B cell (primary cell): Measurements from ENCODE around the gene PTPRN. TPM values are rescaled to one million over a fixed set of nuclear protein-coding genes. Genes with fewer than 3 reads are reported as not detected.

Experiments used
- ATAC-seq: fragments of 200-7000 bp; cut with Tn5 transposase; one replicate; pipeline ENCODE4 v1.10.0; 2021; ENCODE audit warnings: low read depth, mild to moderate bottlenecking, moderate number of reproducible peaks, moderate library complexity
- CTCF ChIA-PET: fragments of 350-600 bp; sonication (Branson Sonifier 250); formaldehyde crosslinking; loops from one replicate; lab custom pipeline; 2021; ENCODE audit warnings: antibody characterized with exemption, inconsistent platforms; lab: Charles Lee
- POLR2A ChIA-PET: fragments of 350-600 bp; sonication (Branson Sonifier 250); formaldehyde crosslinking; loops from one replicate; lab custom pipeline; 2021; ENCODE audit warnings: antibody characterized with exemption; lab: Charles Lee
- DNase-seq: peaks from one replicate; pipeline ENCODE4 v3.0.0; 2013
- H2AFZ ChIP-seq: 2 replicates; pipeline ENCODE4 v1.6.1; 2012; ENCODE audit warnings: mild to moderate bottlenecking, low read depth, low read length; ENCODE audit not compliant: insufficient read depth, poor library complexity, severe bottlenecking
- H3K27ac ChIP-seq, 2 donors: 1 replicate in 1 of 2; 2 replicates in 1 of 2; pipeline ENCODE4 v1.5.1; 2012 to 2013; ENCODE audit warnings: low read length in 2 of 2, mild to moderate bottlenecking in 2 of 2, moderate library complexity in 1 of 2
- H3K27me3 ChIP-seq, 4 experiments: fragments of 200-600 bp in 1 of 4; sonication (generic) in 1 of 4; replicated peaks in 1 of 4; 1 replicate in 2 of 4; 2 replicates in 2 of 4; pipeline versions ENCODE4 v1.6.1 to v1.7.0; 2013 to 2016; ENCODE audit warnings: low read length in 3 of 4, mild to moderate bottlenecking in 2 of 4, mixed read lengths in 1 of 4, moderate library complexity in 1 of 4; ENCODE audit not compliant: insufficient read depth in 4 of 4, control insufficient read depth in 3 of 4; ENCODE audit errors: control extremely low read depth in 1 of 4
- H3K36me3 ChIP-seq, 2 experiments: replicated peaks in 1 of 2; 1 replicate in 1 of 2; 2 replicates in 1 of 2; pipeline versions ENCODE4 v1.6.1 to v1.7.1; 2013; ENCODE audit warnings: low read length in 1 of 2; ENCODE audit not compliant: insufficient read depth in 2 of 2, control insufficient read depth in 1 of 2; ENCODE audit errors: control extremely low read depth in 1 of 2, extremely low read depth in 1 of 2
- H3K4me1 ChIP-seq, 2 donors: fragments of 200-600 bp in 1 of 2; sonication (generic) in 1 of 2; 1 replicate in 1 of 2; 2 replicates in 1 of 2; pipeline versions ENCODE4 v1.5.1 to v1.6.1; 2013 to 2017; ENCODE audit warnings: low read length in 2 of 2; ENCODE audit not compliant: control insufficient read depth in 2 of 2, insufficient read depth in 2 of 2
- H3K4me2 ChIP-seq: replicated peaks from 2 replicates; pipeline ENCODE3; 2012; ENCODE audit warnings: mild to moderate bottlenecking, low read depth, low read length; ENCODE audit not compliant: poor library complexity, severe bottlenecking
- H3K4me3 ChIP-seq, 5 experiments: fragments of 200-600 bp in 1 of 5; sonication (generic) in 1 of 5; 1 replicate in 3 of 5; 2 replicates in 2 of 5; pipeline versions ENCODE4 v1.5.1 to v1.7.0; 2011 to 2016; ENCODE audit warnings: low read length in 4 of 5, mild to moderate bottlenecking in 4 of 5, low read depth in 2 of 5, control low read depth in 1 of 5, moderate library complexity in 1 of 5; ENCODE audit not compliant: insufficient read depth in 1 of 5; ENCODE audit errors: control extremely low read depth in 1 of 5, extremely low read depth in 1 of 5
- H3K79me2 ChIP-seq: fragments of 200-600 bp; sonication (generic); one replicate; pipeline ENCODE4 v1.6.0; 2016; ENCODE audit warnings: low read length; ENCODE audit not compliant: control insufficient read depth, insufficient read depth
- H3K9ac ChIP-seq: fragments of 200-600 bp; sonication (generic); 2 replicates; pipeline ENCODE4 v1.6.1; 2017; ENCODE audit warnings: mild to moderate bottlenecking, low read length, moderate library complexity
- H3K9me3 ChIP-seq, 3 donors: one replicate each; pipeline versions ENCODE4 v1.6.1 to v1.7.1; 2013; ENCODE audit warnings: low read length in 2 of 3; ENCODE audit not compliant: control insufficient read depth in 2 of 3, insufficient read depth in 1 of 3; ENCODE audit errors: control extremely low read depth in 1 of 3
- H4K20me1 ChIP-seq: 2 replicates; pipeline ENCODE4 v1.6.0; 2012; ENCODE audit warnings: mild to moderate bottlenecking, low read length; ENCODE audit not compliant: insufficient read depth, control insufficient read depth, poor library complexity, severe bottlenecking
- H3K27ac Mint-ChIP-seq: one replicate; pipeline ENCODE4 v1.8.0; 2021; ENCODE audit warnings: mixed read lengths
- H3K27me3 Mint-ChIP-seq: one replicate; pipeline ENCODE4 v1.8.0; 2021; ENCODE audit warnings: mixed read lengths
- H3K4me1 Mint-ChIP-seq: one replicate; pipeline ENCODE4 v1.8.0; 2021; ENCODE audit warnings: mixed read lengths
- H3K4me3 Mint-ChIP-seq: one replicate; pipeline ENCODE4 v1.8.0; 2021; ENCODE audit warnings: mixed read lengths
- H3K9me3 Mint-ChIP-seq: one replicate; pipeline ENCODE4 v1.8.0; 2022; ENCODE audit warnings: mixed read lengths; ENCODE audit not compliant: insufficient read depth
- CTCF ChIP-seq: fragments of 200-600 bp; IDR thresholded peaks from one replicate; pipeline ENCODE4 v1.8.0; 2022; ENCODE audit warnings: antibody characterized with exemption, mild to moderate bottlenecking
- EZH2 ChIP-seq: IDR thresholded peaks from 2 replicates; pipeline ENCODE4 v1.6.1; 2012; ENCODE audit warnings: borderline replicate concordance, low read depth, mild to moderate bottlenecking, moderate library complexity, low read length; ENCODE audit not compliant: insufficient read depth, poor library complexity, severe bottlenecking
- WGBS: methylation state at CpG from one replicate; pipeline ENCODE4 v1.1.5; 2013; ENCODE audit warnings: missing lambda C conversion rate; ENCODE audit not compliant: insufficient coverage; 5-methylcytosine and 5-hydroxymethylcytosine counted together
- intact Hi-C: fragments of 100-400 bp; cut with micrococcal nuclease; formaldehyde crosslinking; loops from one replicate; pipeline ENCODE4 v1.10.0; 2022
- polyA plus RNA-seq: library from polyadenylated mRNA; depleted of rRNA; stranded (reverse); fragments of >200 nt; gene quantifications from 2 replicates; pipeline ENCODE4 v1.2.3, GENCODE V29; 2012
- total RNA-seq, 2 donors: library from RNA; stranded (reverse); fragments of 120-200 nt in 1 of 2; gene quantifications; 1 replicate in 1 of 2; 2 replicates in 1 of 2; pipeline versions ENCODE4 v1.2.3 to v1.2.4, GENCODE V29; 2013 to 2022

Gene PTPRN
- total and polyA plus RNA-seq, 2 donors (not counting 1 experiment from before 2014, with no cell fraction given): 0.04 TPM; not detected in 1

- Histone ChIP-seq H3K4me2 (peak overlapping the region; percentile 93), H3K27me3 (no peaks in the 10 kb centered on the region), H3K36me3 (peaks cover 2 to 35% of the 10 kb centered on the region in 2 experiments), H3K27ac (peak overlapping the region; percentile 75 to 92), H4K20me1 (peaks cover 22% of the 10 kb centered on the region), H3K9me3 (no peaks in the 10 kb centered on the region), H3K4me3 (peak overlapping the region in 4 of 5 experiments; percentile 8 to 53 (median 32)), H3K79me2 (peaks cover 73% of the 10 kb centered on the region), H3K9ac (peak overlapping the region; percentile 59), H2AFZ (no peak overlapping the region), H3K4me1 (peaks cover 66 to 76% of the 10 kb centered on the region in 2 donors)
- Mint-ChIP-seq H3K9me3 (no peaks in the 10 kb centered on the region), H3K27ac (peak overlapping the region; percentile 96), H3K4me1 (peaks cover 76% of the 10 kb centered on the region), H3K4me3 (peak overlapping the region; percentile 87), H3K27me3 (no peaks in the 10 kb centered on the region)
- ATAC-seq: no peak
- 86% methylated on average over 22 of the region's 22 CpGs for WGBS
- DNase-seq: no peak
- intact Hi-C loops: loop anchor here (5.0 kb wide), 1 partner anchor 1033 kb away; the partner anchor contains the start of gene ARPC2
- no peak for TF ChIP-seq EZH2
- no peak for TF ChIP-seq CTCF
- ChIA-PET CTCF (interaction anchor here (1.1 to 6.8 kb wide), 11 partner anchors 12 to 374 kb away, joined by 4 to 69 read pairs (median 7); partner anchors contain the start of genes ANKZF1, ATG9A and DNAJB2), POLR2A (interaction anchor here (0.5 to 3.3 kb wide), 7 partner anchors 21 to 992 kb away, joined by 3 to 39 read pairs (median 12); partner anchors contain the start of genes ABCB6, ANKZF1, ATG9A and CNPPD1)
Observed at GRCh38 chr2:219250049-219250781, 59.0 kb downstream of the PTPRN start.
